ENCODE results near the gene RND3. TPM values are rescaled to one million over a fixed set of nuclear protein-coding genes. Genes with fewer than 3 reads are reported as not detected.

RND3 gene
- total RNA-seq, 5 donors from 2014 or later (not counting 1 experiment from before 2014, with no cell fraction given), result 0.66 to 0.98 (median 0.90) TPM; not detected in 2

DNA sequence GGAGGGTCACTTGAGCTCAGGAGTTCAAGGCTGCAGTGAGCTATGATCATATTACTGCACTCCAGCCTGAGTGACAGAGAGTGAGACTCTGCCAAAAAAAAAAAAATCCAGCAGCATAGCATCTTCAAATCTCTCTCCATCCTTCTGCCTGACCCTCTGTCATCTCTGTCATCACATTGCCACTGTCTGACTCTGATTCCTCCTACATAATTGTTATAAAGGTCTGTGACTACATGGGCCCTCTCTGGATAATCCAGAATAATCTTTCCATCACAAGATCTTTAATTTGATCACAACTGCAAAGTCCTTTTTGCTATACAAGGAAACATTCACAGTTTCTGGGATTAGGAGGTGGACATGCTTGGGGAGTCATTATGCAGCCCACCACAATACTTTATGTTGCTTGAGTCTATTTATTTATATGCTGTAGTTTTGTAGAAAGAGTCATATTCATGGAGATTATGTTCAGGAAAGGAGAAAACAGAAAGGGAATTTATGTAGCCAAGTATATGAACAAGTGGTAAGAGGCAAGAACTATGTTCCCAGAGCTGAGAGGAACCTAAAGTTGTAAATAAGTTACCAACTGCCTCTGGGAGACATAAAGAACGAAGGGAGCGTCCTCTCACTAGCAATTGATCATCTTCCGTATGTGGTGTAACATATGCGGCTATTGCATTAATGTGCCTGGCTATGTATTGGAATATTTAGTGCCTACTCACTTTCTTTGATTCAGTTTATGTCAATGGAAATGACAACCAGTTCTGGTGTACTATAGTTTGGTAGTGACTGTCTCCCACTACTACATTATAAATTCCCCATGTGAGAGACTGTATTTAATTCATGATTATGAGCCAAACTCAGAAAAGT, 21.5 kb downstream of the RND3 start:
- H3K9me3 Mint-ChIP-seq, result peaks cover 0 to 4% (median 0%) of the 10 kb centered on the region in 3 donors
- CTCF ChIA-PET, result no interaction called here

DNA sequence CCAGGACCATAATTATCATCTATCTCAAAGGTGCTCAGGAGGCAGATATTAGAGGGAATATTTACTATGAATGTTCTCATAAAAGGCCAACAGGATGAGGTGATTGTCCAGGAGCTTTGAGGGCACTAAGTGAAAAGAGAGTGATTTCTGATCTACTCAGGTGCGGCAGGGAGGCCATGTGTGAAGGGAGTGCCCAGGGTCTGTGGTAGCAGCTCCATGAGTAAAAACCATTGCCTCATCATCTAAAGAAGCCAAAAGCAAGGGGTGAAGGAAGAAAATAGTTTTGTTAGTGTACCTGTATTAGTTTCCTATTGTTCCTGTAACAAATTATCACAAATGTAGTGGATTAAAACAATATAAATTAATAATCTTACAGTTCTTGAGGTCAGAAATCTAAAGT, 22.5 kb downstream of the RND3 start:
- no peaks in the 10 kb centered on the region for H3K36me3 Mint-ChIP-seq
- 80% methylated on average over 1 of the region's 1 CpG for WGBS (ENCODE audit: insufficient coverage)
- ATAC-seq (replicated peaks in 1 of 4), result no peak

More for the DNA sequence above, 21.5 kb downstream of the RND3 start:
- no peak for DNase-seq
- Mint-ChIP-seq H3K36me3 (no peaks in the 10 kb centered on the region), H3K4me1 (no peaks in the 10 kb centered on the region), H3K27ac (no peak overlapping the region), H3K4me3 (no peak overlapping the region), H3K27me3 (peaks cover 0 to 2% of the 10 kb centered on the region in 2 donors)
- no peak for ATAC-seq (replicated peaks in 1 of 4)
- no peaks in the 10 kb centered on the region for H3K4me1 ChIP-seq (ENCODE audit: control insufficient read depth in 1 of 2, extremely low read depth in 1 of 2, insufficient read depth in 2 of 2, low read length in 2 of 2)
- no peaks in the 10 kb centered on the region for H3K9me3 ChIP-seq
- no peaks in the 10 kb centered on the region for H3K27me3 ChIP-seq (replicated peaks in 1 of 2; ENCODE audit: control insufficient read depth in 2 of 2, extremely low read depth in 1 of 2, insufficient read depth in 2 of 2, low read length in 1 of 2)
- POLR2A ChIA-PET, result no interaction called here
- H3K27ac ChIP-seq (ENCODE audit: low read length), result no peak overlapping the region
- no peak overlapping the region for H3K4me3 ChIP-seq (ENCODE audit: control insufficient read depth in 1 of 2, extremely low read depth in 1 of 2, low read length in 1 of 2)
- H3K36me3 ChIP-seq (ENCODE audit: control insufficient read depth in 2 of 2, extremely low read depth in 1 of 2, insufficient read depth in 1 of 2, low read length in 1 of 2), result no peaks in the 10 kb centered on the region
- WGBS (ENCODE audit: insufficient coverage), result 100% methylated on average over 1 of the region's 4 CpGs

DNA sequence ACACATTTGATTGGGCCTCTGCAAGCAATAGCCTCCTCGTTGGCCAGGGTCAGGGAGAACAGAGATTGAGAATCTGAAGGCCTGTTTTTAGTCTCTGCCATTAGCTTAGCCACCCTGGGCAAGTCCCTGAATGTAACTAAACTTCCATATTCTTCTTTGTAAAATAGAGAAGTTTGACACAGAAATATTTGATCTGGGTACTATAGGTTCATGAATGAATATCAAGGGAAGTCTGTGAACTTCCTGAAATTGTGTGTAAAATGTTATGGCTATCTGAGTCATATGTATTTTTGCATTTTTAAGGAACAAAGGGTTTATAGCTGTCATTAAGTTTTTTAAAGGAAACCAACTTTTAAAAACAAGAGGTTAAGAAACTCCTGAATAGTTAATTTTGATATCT, 23.2 kb downstream of the RND3 start:
- H3K4me1 Mint-ChIP-seq, result no peaks in the 10 kb centered on the region
- ATAC-seq (replicated peaks in 1 of 4), result no peak
- no peaks in the 10 kb centered on the region for H3K36me3 Mint-ChIP-seq
- no peaks in the 10 kb centered on the region for H3K9me3 ChIP-seq
- CTCF ChIA-PET, result no interaction called here
- H3K4me3 ChIP-seq (ENCODE audit: control insufficient read depth in 1 of 2, extremely low read depth in 1 of 2, low read length in 1 of 2), result no peak overlapping the region
- peaks cover 0 to 2% of the 10 kb centered on the region in 2 donors for H3K27me3 Mint-ChIP-seq
- H3K4me1 ChIP-seq (ENCODE audit: control insufficient read depth in 1 of 2, extremely low read depth in 1 of 2, insufficient read depth in 2 of 2, low read length in 2 of 2), result no peaks in the 10 kb centered on the region
- POLR2A ChIA-PET, result no interaction called here
- no peaks in the 10 kb centered on the region for H3K36me3 ChIP-seq (ENCODE audit: control insufficient read depth in 2 of 2, extremely low read depth in 1 of 2, insufficient read depth in 1 of 2, low read length in 1 of 2)
- H3K4me3 Mint-ChIP-seq, result no peak overlapping the region
- H3K27me3 ChIP-seq (replicated peaks in 1 of 2; ENCODE audit: control insufficient read depth in 2 of 2, extremely low read depth in 1 of 2, insufficient read depth in 2 of 2, low read length in 1 of 2), result no peaks in the 10 kb centered on the region
- H3K27ac Mint-ChIP-seq, result no peak overlapping the region
- H3K27ac ChIP-seq (ENCODE audit: low read length), result no peak overlapping the region
- no peak for DNase-seq
- peaks cover 0 to 4% (median 0%) of the 10 kb centered on the region in 3 donors for H3K9me3 Mint-ChIP-seq
- WGBS (ENCODE audit: insufficient coverage), result 0% methylated on average over 1 of the region's 1 CpG

More for the DNA sequence above, 22.5 kb downstream of the RND3 start:
- H3K27me3 Mint-ChIP-seq, result peaks cover 0 to 2% of the 10 kb centered on the region in 2 donors
- ChIA-PET CTCF (no interaction called here), POLR2A (no interaction called here)
- no peaks in the 10 kb centered on the region for H3K27me3 ChIP-seq (replicated peaks in 1 of 2; ENCODE audit: control insufficient read depth in 2 of 2, extremely low read depth in 1 of 2, insufficient read depth in 2 of 2, low read length in 1 of 2)
- H3K27ac ChIP-seq (ENCODE audit: low read length), result no peak overlapping the region
- no peaks in the 10 kb centered on the region for H3K4me1 ChIP-seq (ENCODE audit: control insufficient read depth in 1 of 2, extremely low read depth in 1 of 2, insufficient read depth in 2 of 2, low read length in 2 of 2)
- H3K4me3 Mint-ChIP-seq, result no peak overlapping the region
- H3K27ac Mint-ChIP-seq, result no peak overlapping the region
- no peak overlapping the region for H3K4me3 ChIP-seq (ENCODE audit: control insufficient read depth in 1 of 2, extremely low read depth in 1 of 2, low read length in 1 of 2)
- H3K36me3 ChIP-seq (ENCODE audit: control insufficient read depth in 2 of 2, extremely low read depth in 1 of 2, insufficient read depth in 1 of 2, low read length in 1 of 2), result no peaks in the 10 kb centered on the region
- H3K9me3 ChIP-seq, result no peaks in the 10 kb centered on the region
- peaks cover 0 to 4% (median 0%) of the 10 kb centered on the region in 3 donors for H3K9me3 Mint-ChIP-seq
- DNase-seq, result no peak
- H3K4me1 Mint-ChIP-seq, result no peaks in the 10 kb centered on the region

DNA sequence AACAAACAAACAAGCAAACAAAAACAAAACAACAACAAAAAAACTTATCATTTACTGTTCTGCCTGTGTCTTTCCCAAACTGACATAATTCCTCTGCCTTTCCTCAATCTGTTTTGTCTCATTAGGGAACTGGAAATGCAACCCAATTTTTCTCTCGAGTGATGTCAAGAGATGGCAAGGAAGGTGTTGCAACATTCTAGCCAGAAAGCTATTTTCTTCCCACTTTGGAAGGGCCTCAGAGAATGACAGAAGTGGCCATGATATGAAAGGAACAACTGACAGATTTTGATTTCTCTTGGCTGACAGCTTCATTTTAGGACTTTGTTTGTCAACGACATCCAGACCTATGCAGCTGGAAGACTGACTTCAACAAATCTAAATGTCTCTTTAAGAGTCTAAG, 24.7 kb downstream of the RND3 start:
- ChIA-PET POLR2A (no interaction called here), CTCF (no interaction called here)
- H3K4me3 Mint-ChIP-seq, result no peak overlapping the region
- Histone ChIP-seq H3K9me3 (no peaks in the 10 kb centered on the region), H3K4me3 (ENCODE audit: control insufficient read depth in 1 of 2, extremely low read depth in 1 of 2, low read length in 1 of 2) (no peak overlapping the region), H3K27me3 (replicated peaks in 1 of 2; ENCODE audit: control insufficient read depth in 2 of 2, extremely low read depth in 1 of 2, insufficient read depth in 2 of 2, low read length in 1 of 2) (no peaks in the 10 kb centered on the region), H3K4me1 (ENCODE audit: control insufficient read depth in 1 of 2, extremely low read depth in 1 of 2, insufficient read depth in 2 of 2, low read length in 2 of 2) (no peaks in the 10 kb centered on the region), H3K27ac (ENCODE audit: low read length) (no peak overlapping the region), H3K36me3 (ENCODE audit: control insufficient read depth in 2 of 2, extremely low read depth in 1 of 2, insufficient read depth in 1 of 2, low read length in 1 of 2) (no peaks in the 10 kb centered on the region)
- no peak overlapping the region for H3K27ac Mint-ChIP-seq
- DNase-seq, result no peak
- H3K4me1 Mint-ChIP-seq, result no peaks in the 10 kb centered on the region
- peaks cover 0 to 2% of the 10 kb centered on the region in 2 donors for H3K27me3 Mint-ChIP-seq
- WGBS (ENCODE audit: insufficient coverage), result no CpG with 5 or more reads among the region's 2 CpGs
- no peaks in the 10 kb centered on the region for H3K36me3 Mint-ChIP-seq
- peaks cover 0 to 4% (median 0%) of the 10 kb centered on the region in 3 donors for H3K9me3 Mint-ChIP-seq
- ATAC-seq (replicated peaks in 1 of 4), result no peak

DNA sequence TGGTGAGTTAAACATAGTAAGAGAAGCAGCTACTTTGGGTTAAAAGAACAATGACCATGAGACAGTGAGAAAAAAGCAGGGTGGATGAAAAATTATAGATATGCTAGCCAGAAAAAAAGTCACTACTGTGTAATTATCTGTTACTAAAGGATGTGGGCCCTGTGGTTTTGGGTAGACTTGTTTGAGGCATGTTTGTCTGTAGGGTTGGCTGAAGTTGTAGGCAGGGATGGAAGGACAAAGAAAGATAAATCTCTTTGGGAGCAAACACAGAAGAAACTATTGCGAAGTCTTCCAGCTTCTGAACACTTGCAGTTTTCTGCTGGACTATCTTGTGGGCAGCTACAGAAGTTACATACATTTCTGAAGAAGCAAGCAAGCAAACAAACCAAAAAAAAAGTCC, 28.2 kb downstream of the RND3 start:
- Histone ChIP-seq H3K4me3 (ENCODE audit: control insufficient read depth in 1 of 2, extremely low read depth in 1 of 2, low read length in 1 of 2) (no peak overlapping the region), H3K36me3 (ENCODE audit: control insufficient read depth in 2 of 2, extremely low read depth in 1 of 2, insufficient read depth in 1 of 2, low read length in 1 of 2) (no peaks in the 10 kb centered on the region), H3K27me3 (replicated peaks in 1 of 2; ENCODE audit: control insufficient read depth in 2 of 2, extremely low read depth in 1 of 2, insufficient read depth in 2 of 2, low read length in 1 of 2) (no peaks in the 10 kb centered on the region), H3K9me3 (no peaks in the 10 kb centered on the region), H3K27ac (ENCODE audit: low read length) (no peak overlapping the region), H3K4me1 (ENCODE audit: control insufficient read depth in 1 of 2, extremely low read depth in 1 of 2, insufficient read depth in 2 of 2, low read length in 2 of 2) (no peaks in the 10 kb centered on the region)
- WGBS (ENCODE audit: insufficient coverage), result no CpG with 5 or more reads among the region's 1 CpG
- Mint-ChIP-seq H3K27me3 (no peaks in the 10 kb centered on the region), H3K9me3 (peaks cover 0 to 4% (median 2%) of the 10 kb centered on the region in 3 donors), H3K27ac (no peak overlapping the region), H3K4me1 (no peaks in the 10 kb centered on the region), H3K36me3 (no peaks in the 10 kb centered on the region), H3K4me3 (no peak overlapping the region)
- no peak for ATAC-seq (replicated peaks in 1 of 4)
- ChIA-PET CTCF (no interaction called here), POLR2A (no interaction called here)
- no peak for DNase-seq

DNA sequence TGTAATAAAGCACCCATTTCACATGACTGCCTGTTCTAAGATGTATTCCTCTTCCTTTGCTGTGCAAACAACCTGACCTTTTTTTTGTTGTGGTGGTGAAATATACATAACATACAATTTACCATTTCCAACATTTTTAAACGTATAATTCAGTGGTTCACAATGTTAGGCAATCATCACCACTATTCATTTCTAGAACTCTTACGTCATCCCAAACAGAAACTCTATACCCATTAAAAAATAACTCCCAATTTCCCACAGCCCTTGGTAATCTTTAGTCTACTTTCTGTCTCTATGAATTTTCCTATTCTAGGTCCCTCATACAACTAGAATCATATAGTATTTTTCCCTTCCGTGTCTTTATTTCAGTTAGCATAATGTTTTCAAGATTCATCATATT, 36.7 kb downstream of the RND3 start:
- Mint-ChIP-seq H3K4me1 (no peaks in the 10 kb centered on the region), H3K36me3 (no peaks in the 10 kb centered on the region), H3K27ac (no peak overlapping the region), H3K4me3 (no peak overlapping the region), H3K9me3 (no peaks in the 10 kb centered on the region), H3K27me3 (no peaks in the 10 kb centered on the region)
- DNase-seq (no peak), ATAC-seq (replicated peaks in 1 of 4) (no peak)
- POLR2A ChIA-PET, result no interaction called here
- Histone ChIP-seq H3K9me3 (no peaks in the 10 kb centered on the region), H3K27me3 (replicated peaks in 1 of 2; ENCODE audit: control insufficient read depth in 2 of 2, extremely low read depth in 1 of 2, insufficient read depth in 2 of 2, low read length in 1 of 2) (no peaks in the 10 kb centered on the region), H3K4me3 (ENCODE audit: control insufficient read depth in 1 of 2, extremely low read depth in 1 of 2, low read length in 1 of 2) (no peak overlapping the region), H3K36me3 (ENCODE audit: control insufficient read depth in 2 of 2, extremely low read depth in 1 of 2, insufficient read depth in 1 of 2, low read length in 1 of 2) (no peaks in the 10 kb centered on the region), H3K27ac (ENCODE audit: low read length) (no peak overlapping the region), H3K4me1 (ENCODE audit: control insufficient read depth in 1 of 2, extremely low read depth in 1 of 2, insufficient read depth in 2 of 2, low read length in 2 of 2) (no peaks in the 10 kb centered on the region)
- CTCF ChIA-PET, result no interaction called here
- 60% methylated on average over 2 of the region's 3 CpGs for WGBS (ENCODE audit: insufficient coverage)

All from T-cell (primary cell).